HG03354 (cell line): ENCODE measurements around the gene SYNE1.

ENCODE experiments used
- ATAC-seq: cut with Tn5 transposase; IDR thresholded peaks from one replicate; pipeline ENCODE4 v1.9.1; 2021; ENCODE audit warnings: mild to moderate bottlenecking; ENCODE audit not compliant: unreplicated experiment, poor library complexity, severe bottlenecking

The SYNE1 gene

GRCh38 chr6:152135755-152136448 lies 501.3 kb downstream of the SYNE1 start:
- ATAC-seq = no peak

GRCh38 chr6:152130441-152130840 lies 506.7 kb downstream of the SYNE1 start:
- no peak for ATAC-seq

- no peak for ATAC-seq
Measured at GRCh38 chr6:152129691-152130151, 507.4 kb downstream of the SYNE1 start.

GRCh38 chr6:152127432-152128165 lies 509.6 kb downstream of the SYNE1 start:
- ATAC-seq = no peak

- ATAC-seq = peak; percentile 81
Measured at GRCh38 chr6:152124429-152125074, 512.6 kb downstream of the SYNE1 start.

DNA sequence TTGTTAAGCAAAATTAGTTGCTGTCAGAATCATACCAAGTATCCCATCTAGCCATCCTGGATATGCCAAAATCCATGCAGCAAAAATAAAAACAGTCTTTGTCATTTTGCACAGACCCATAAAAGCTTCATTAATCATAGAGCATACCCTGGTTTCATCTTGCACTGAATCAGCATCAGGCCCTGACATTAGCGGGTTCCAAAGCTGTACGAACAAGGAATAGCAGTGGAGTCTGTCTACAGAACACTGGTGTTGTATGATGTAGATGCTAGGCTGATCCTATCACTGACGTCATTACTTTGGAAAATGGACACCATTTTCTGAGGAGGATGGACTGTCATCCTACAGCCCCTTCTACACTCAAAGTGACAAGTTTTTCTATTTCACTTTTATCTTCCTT lies 514.1 kb downstream of the SYNE1 start:
- no peak for ATAC-seq

GRCh38 chr6:152122434-152122833 lies 514.7 kb downstream of the SYNE1 start:
- ATAC-seq = no peak

GRCh38 chr6:152121910-152122309 lies 515.3 kb downstream of the SYNE1 start:
- ATAC-seq = no peak

- no peak for ATAC-seq
Measured at GRCh38 chr6:152119831-152120230, 517.3 kb downstream of the SYNE1 start.

DNA sequence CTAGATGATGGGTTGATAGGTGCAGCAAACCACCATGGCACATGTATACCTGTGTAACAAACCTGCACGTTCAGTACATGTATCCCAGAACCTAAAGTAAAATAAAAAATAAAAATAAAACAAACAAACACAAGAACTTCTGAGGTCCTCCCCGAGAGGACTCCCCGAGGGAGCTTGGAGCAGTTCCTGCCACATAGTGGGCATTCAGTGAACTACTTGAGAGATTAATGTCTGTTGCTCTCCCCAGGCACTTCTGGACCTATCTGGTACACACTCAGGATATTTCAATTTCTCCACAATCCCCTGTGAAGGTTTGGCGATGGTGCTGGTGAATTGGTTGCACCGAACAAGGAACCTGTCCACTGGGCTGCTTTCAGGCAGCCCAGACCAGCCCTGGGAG lies 518.5 kb downstream of the SYNE1 start:
- ATAC-seq = no peak

DNA sequence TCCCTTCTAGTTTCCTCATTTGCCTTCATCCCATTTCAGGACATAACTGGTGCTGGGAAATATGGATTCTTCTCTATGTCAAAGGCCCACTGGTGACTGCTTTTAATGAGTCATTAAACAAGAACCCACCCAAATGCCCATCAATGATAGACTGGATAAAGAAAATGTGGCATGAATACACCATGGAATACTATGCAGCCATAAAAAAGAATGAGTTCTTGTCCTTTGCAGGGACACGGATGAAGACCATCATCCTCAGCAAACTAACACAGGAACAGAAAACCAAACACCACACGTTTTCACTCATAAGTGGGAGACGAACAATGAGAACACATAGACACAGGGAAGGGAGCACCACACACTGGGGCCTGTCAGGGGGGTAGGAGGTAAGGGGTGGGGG lies 518.9 kb downstream of the SYNE1 start:
- no peak for ATAC-seq

- ATAC-seq = peak; percentile 78
Measured at GRCh38 chr6:152117156-152118133, 519.7 kb downstream of the SYNE1 start.

- no peak for ATAC-seq
Measured at GRCh38 chr6:152112491-152113261, 524.5 kb downstream of the SYNE1 start.

GRCh38 chr6:152110886-152111820 lies 526.0 kb downstream of the SYNE1 start:
- no peak for ATAC-seq

- no peak for ATAC-seq
Measured at GRCh38 chr6:152107973-152108372, 529.2 kb downstream of the SYNE1 start.

GRCh38 chr6:152100183-152100618 lies 537.0 kb downstream of the SYNE1 start:
- ATAC-seq = no peak

- no peak for ATAC-seq
Measured at GRCh38 chr6:152099446-152100182, 537.5 kb downstream of the SYNE1 start.
